HG03103 (cell line): ENCODE measurements around the gene PRSS8.
"Not testable (repeated sequence)": the region's sequence is repeated elsewhere in the genome, so short reads cannot be mapped to it uniquely, and the experiment has no call there.

Experiments
- ATAC-seq: cut with Tn5 transposase; IDR thresholded peaks from one replicate; pipeline ENCODE4 v1.9.1; 2021; ENCODE audit warnings: low read depth; ENCODE audit not compliant: unreplicated experiment

PRSS8 gene

DNA sequence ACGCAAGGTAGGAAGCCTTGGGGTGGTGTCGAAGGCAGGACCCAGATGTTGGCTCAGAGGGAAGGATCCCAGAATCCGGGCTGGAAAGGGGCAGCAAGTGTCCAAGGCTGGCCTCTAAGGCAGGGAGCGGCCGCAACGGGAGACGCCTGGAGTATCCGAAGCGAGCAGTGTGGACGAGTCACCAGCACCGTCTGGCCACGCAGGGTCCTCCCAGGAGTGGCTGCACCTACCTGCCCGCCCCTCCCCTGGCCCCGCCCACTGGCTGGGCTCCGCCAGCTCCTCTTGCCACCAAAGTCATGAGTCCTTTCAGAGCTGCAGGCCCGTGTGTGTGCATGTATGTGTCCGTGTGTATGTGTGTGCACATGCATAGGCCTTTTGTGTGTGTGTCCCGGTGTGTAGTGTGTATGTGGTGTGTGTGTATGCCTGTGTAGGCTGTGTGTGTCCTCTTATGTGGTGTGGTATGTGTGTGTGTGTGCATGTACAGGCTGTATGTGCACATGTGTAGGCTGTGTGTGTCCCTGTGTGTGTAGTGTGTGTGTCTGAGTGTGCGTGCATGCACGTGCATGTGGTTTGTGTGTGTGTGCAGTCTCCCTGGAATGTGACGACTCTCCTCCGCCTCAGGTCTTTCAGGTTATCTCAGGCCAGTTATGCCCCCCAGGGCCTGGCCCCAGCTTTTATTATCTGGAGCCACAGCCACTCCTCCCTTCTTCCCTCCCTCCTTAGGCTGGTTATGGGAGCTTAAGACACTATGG lies at the start of gene PRSS8:
Gene PRSS8 (minus strand): TSS at position 193 of the 752 bp plus-strand sequence. CDS start 229 bp downstream, outside the sequence.
- no peak for ATAC-seq

DNA sequence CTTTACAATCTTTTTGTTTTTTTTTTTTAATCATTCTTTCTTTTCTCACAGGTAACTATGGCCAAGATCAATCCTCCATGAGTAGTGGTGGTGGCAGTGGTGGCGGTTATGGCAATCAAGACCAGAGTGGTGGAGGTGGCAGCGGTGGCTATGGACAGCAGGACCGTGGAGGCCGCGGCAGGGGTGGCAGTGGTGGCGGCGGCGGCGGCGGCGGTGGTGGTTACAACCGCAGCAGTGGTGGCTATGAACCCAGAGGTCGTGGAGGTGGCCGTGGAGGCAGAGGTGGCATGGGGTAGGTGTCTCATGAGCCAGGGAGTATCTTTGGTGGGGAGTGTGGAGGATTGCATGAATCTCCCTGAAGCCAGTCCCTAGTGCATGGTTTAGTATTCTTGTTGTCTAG lies 49.4 kb upstream of the PRSS8 start:
- ATAC-seq: no peak

DNA sequence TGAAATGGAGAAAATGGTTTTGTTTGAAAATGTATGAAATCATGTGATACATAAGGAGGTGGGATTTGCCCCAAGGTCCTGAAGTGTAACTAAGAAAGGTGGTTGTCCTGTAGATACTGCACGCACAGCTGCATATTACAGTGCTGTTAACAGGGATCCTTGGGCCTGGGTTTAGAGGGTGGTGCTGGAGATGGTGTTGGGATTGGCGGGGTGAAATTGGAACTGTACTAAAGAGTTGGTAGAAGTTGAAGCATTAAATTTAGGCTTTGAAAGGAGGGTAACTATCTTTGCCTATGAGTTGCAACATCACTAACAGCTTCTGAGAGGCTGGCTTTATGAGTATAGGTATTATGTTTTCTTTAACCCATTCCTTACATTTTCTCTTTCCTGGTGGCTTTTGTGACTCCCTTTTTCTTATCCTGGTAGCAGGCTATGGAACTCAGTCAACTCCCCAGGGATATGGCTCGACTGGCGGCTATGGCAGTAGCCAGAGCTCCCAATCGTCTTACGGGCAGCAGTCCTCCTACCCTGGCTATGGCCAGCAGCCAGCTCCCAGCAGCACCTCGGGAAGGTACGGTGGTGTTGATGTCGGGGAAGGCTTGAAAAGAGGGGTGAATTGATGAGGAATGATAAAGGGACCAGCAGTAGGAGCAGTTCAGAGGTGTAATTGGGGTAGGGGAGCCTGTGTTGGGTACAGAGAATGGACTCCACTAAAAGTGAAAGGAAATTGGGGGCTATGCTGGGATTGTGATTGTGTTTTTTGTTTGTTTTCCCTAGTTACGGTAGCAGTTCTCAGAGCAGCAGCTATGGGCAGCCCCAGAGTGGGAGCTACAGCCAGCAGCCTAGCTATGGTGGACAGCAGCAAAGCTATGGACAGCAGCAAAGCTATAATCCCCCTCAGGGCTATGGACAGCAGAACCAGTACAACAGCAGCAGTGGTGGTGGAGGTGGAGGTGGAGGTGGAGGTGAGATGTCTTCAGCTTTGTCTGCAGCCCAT lies 48.2 kb upstream of the PRSS8 start:
- ATAC-seq: no peak

DNA sequence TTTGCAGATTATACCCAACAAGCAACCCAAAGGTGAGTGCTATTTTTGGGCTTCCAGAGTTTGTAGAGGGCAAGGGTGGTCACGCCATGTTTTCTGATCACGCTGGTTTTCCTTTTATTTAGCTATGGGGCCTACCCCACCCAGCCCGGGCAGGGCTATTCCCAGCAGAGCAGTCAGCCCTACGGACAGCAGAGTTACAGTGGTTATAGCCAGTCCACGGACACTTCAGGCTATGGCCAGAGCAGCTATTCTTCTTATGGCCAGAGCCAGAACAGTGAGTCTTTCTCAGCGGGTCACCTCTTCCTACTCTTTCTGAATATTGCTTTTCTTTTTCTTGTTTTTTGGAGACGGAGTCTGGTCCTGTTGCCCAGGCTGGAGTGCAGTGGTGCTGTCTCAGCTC lies 46.9 kb upstream of the PRSS8 start:
- ATAC-seq: no peak

DNA sequence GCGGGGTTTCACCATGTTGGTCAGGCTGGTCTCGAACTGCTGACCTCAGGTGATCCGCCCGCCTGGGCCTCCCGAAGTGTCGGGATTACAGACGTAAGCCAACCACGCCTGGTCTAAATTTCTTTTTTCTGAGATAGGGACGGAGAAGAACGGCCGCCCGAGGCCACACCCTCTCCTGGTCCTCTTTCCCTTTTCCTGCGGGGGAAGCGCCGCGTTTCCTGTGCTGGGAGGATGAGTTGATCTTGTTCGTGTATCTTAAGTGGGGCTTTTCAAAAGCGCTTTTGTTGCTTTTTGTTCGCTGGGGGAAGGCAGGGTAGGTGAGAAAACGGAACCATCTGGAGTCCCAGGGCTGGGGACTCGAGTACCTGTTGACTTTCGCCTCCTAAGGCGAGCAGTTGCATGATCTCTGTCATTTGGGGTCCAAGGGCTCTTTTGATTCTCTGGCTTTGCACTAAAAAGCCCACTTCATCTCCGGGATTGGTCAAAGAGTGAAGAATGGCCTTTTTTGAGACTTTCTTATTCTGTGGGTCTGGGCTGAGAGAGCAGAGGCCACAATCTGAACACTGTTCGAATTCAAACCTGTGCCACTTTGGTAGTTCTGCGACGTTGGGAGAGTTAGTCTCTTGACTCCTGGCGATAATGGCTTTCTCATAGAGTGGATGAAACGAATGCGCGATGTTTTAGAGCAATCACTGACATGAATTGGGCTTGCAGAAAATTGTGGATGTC lies 45.7 kb upstream of the PRSS8 start:
- no peak for ATAC-seq

DNA sequence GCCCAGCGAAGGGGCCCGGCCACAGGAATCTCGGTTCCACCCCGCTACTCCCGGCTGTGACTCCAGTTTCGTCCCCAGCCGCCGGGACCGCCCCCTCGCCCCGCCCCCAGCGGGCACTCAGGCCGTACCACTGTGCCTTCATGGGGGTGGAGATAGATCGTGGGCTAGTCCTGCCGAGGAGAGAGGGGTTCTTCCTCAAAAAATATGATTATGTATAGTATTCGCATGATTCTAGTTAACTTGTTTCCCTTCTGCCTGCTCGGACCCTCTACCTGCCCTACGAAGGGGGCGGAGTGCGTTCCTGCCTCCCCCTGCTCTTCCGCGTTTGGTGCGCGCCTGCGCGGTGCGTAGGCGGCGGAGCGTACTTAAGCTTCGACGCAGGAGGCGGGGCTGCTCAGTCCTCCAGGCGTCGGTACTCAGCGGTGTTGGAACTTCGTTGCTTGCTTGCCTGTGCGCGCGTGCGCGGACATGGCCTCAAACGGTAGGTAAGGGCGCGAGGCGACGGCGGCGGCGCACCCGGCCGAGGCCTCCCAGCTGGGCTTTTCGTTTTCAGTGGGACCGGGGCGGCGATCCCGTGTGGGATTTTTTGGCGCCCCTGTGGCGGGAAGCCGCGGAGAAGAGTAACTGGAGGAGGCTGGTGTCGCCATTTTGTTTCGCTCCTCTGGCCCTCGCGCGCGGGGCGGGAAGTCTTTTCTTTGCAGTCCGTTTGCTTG lies 44.4 kb upstream of the PRSS8 start, which contains the start of gene FUS:
Gene FUS (plus strand): TSS at position 393 of the 713 bp plus-strand sequence. CDS start 76 bp downstream, at position 469.
- ATAC-seq: peak; percentile 42

DNA sequence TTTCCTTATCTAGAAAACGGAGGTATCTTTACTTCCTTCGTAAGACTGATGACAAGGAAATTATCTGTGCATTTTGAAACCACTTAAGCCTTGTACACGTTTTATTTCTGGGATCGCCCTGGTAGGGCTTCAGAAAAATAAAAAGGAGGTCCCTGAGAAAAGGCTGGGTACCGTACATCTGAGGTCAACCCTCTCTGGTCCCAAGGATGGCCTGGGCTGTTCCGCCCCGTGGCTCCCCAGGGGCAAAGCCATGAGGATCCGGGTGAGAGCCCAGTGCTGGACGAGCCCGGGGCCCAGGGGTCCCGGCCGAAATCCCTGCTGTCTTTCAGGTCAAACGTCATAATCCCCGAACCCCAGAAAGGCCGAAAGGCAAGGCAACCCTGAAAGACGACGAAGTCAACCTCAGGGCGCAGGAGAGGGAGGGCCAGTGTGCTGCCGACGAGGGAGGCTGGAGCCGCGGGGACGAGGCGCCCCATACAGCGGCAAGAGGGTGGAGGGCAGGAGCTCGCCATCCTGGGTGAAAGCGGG lies 43.8 kb upstream of the PRSS8 start:
- no peak for ATAC-seq

DNA sequence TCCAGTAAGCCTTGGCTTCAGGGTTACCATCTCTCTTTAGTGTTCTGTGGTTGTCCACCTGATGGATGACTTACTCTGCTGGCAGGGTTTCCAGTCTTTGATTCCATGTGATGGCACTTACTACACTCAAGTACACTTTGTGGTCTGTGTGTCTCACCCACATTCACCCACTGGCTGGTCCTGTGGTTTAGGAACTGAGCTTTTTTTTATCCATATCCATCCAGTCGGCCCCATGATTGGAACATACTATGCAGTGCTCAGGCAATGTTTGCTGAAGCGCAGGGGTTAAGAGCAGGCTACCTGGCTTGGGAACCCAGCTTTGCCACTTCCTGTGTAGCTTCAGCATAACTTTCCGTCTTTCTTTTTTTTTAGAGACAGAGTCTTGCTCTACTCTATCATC lies 41.6 kb upstream of the PRSS8 start:
- no peak for ATAC-seq

DNA sequence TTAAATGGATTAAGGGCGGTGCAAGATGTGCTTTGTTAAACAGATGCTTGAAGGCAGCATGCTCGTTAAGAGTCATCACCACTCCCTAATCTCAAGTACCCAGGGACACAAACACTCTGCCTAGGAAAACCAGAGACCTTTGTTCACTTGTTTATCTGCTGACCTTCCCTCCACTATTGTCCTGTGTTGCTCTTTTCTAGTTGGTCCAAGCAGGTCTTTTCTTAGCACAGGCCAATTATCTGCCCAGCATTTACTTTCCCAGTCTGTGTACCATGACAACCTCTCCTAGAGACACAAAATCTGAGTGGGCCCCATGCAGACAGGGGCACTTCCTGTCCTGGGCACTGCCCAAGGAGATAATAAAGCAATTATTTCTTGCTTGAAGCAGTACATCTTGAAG lies 34.5 kb upstream of the PRSS8 start:
- ATAC-seq: not testable (repeated sequence)

DNA sequence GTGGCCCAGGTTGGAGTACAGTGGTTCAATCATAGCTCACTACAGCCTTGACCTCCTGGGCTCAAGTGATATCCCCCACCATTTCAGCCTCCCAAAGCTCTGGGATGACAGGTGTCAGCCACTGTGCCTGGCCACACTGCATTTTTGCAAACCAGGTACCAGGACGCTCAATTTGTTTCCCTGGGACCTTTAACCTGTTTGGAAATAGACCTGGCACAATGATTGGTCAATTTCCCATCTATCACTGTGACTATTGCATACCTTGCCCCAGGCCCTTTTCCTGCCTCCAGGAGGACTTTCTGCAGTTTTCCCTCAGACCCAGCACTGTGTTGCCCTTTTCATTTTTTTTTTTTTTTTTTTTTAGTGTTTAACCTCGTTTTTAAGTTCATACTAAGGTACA lies 33.3 kb upstream of the PRSS8 start:
- no peak for ATAC-seq

DNA sequence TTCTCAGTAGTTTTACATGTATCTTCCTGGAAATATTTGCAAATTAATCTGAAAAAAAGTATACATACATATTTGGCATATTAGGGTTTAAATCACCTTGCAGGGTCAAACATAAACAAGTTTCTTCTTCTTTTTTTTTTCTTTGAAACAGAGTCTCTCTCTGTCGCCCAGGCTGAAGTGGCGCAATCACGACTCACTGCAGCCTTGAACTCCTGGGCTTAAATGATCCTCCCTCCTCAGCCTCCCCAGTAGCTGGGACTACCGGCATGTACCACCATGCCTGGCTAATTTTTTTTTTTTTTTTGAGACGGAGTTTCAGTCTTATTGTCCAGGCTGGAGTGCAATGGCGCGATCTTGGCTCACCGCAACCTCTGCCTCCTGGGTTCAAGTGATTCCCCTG lies 31.8 kb upstream of the PRSS8 start:
- ATAC-seq: no peak

DNA sequence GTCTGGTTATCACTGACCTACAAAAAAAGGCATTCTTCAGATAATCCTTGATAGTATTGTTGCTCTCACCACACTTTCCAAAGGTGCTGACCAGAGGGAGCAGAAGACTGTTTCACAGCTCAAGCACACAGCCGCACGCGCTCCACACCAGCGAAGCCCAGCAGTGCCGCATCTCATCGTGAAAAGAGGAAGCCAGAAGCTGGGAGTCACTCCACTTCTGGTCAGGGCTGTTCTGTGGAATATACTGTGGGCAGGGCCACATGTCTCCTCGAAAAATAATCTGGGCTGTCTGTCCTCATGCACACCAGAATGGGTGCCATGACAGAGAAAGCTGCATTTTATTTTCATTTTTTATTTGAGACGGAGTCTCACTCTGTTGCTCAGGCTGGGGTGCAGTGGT lies 21.6 kb upstream of the PRSS8 start:
- no peak for ATAC-seq

DNA sequence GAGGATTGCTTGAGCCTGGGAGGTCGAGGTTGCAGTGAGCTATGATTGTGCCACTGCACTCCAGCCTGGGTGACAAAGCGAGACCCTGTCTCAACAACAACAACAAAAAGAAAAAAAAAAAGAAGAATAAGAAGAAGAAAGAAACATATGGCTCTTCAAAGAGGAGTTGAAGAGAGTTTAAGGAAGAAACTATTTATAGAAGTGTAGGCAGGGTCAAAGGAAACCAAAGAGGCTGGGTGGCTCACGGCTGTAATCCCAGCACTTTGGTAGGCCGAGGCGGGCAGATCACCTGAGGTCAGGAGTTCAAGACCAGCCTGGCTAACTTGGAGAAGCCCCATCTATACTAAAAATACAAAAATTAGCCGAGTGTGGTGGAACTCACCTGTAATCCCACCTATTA lies 15.4 kb upstream of the PRSS8 start:
- not testable (repeated sequence) for ATAC-seq

DNA sequence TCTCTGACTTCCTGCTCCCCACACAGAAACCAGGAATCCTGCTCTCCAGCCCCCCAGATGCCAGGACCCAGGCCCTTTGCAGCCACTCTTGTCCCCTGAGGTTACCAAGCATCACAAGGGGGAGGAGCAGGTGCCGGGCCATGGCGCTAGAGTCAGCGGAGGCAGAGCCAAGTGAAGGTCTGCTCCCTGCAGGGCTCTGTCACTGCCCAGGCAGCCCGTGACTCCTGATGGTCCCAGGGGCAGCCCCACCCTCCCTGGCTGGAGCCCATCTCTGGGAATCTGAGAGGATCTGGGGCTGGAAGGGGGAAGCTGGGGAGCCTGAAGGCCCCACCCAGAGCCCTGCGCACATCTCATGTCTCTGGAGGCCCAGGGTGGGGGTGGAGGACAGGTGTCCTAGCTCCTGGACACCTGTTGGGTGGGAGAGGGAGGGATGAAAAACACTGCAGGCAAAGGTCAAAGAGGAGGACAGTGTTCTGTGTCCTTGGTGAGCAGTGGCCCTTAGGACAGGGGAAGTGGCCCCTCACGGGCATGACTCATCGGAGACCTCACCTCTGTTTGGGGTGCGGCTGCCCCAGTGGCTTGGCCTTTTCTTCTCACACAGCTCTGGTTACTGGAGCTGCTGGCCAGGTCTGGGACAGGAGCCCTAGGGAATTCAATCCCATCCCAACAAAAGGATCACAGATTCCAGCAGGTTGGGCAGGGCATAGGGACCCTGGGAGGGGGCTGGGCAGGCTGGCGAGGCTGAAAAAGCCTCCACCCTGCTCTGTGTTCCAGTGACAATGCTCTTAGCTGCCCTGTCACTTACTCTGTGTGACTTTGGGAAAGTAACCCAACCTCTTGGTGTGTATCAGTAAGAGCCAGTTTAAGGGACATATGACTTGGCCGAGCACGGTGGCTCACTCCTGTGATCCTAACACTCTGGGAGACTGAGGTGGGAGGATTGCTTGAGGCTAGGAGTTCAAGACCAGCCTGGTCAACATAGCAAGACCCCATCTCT lies 14.7 kb upstream of the PRSS8 start, which contains the start of gene PRSS36:
Gene PRSS36 (minus strand): TSS at position 173 of the 997 bp plus-strand sequence. CDS start 31 bp downstream, at position 142.
- no peak for ATAC-seq

DNA sequence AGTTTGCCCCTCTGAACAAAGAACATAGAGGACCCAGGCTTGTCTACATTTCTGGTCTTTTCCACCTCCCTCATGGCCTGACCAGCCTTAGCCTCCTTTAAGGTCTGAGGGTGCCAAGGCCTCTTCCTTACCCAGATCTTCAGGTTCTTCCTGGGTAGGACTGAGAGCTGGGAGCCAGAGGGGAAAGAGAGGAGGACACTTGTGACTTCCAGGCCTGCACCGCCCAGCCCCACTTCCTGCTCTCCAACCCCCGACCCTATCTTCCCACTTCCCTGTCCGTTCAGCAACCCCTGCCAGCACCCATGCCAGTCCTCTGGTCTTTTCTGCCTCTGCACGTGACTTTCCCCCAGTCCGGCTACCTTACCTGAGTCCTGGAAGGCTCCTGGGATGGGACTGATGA lies 13.8 kb upstream of the PRSS8 start:
- ATAC-seq: no peak

DNA sequence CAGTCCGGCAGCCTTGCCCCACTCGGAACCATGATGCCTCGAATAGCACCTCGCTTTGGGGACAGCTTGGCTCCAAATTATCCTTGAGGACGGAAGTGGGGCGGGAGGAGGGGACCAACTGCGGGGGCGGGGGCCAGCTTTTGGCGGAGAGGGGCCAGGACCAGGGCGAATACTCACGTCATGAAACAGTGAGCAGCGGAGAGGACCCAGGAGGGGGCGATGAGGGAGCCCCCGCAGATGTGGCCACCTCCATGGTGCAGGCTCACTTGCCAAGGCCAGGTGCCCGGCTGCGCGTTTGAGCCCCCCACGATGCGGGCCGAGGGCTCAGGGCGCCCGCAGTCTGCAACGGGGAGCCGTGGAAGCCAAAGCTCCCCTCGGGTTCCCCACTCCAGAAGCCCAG lies 13.4 kb upstream of the PRSS8 start:
- no peak for ATAC-seq

DNA sequence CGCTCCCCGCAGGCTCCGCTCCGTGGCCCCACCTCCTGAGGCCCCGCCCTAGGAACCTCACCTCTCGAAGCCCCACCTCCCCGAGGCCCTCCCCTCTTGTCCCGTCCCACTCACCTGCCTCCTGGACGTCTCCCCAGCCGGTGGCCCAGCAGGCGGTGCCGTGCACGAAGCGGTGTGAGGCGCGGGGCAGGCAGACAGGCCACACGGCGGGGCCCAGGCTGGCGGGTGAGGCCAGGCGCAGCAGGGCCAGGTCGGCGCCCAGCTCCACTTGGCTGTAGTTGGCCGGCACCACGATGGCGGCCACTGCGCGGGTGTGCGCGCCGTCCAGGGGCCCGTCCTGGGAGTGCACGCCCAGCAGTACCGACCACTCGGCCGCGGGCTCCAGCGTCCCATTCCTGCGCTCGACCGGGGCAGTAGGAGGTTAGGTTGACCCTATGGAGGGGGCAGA lies 12.8 kb upstream of the PRSS8 start:
- ATAC-seq: no peak

DNA sequence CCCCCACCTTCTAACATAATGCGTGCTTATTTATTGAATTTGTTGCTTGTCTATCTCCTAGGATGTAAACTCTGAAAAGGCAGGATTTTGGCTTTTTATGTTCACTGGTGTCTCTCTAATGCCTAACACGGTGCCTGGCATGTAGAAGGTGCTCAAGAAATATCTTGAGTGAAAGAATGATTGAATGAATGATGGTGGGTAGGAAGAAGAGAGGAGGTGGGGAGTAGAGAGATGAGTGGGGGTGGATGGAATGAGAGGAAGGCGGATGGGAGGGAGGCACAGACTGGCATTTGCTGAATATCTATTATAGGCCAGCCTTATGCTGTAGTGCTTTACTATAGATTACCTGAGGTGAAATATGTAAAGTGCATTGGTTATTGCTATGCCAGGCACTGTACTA lies 12.0 kb upstream of the PRSS8 start:
- no peak for ATAC-seq
